A549 (cell line): ENCODE measurements around the gene SPATA13. TPM values are rescaled to one million over a fixed set of nuclear protein-coding genes. Genes with fewer than 3 reads are reported as not detected.

Experiments
- ATAC-seq, 2 experiments: fragments of 200-7000 bp in 1 of 2; fragments of >200 bp in 1 of 2; cut with Nextera tagmentation in 1 of 2; cut with Tn5 transposase in 1 of 2; 3 replicates each; pipeline versions ENCODE4 v1.8.0 to v1.9.1; 2018 to 2020; ENCODE audit warnings: mild to moderate bottlenecking in 1 of 2, moderate library complexity in 1 of 2
- CTCF ChIA-PET: fragments of 300-600 bp; sonication (Branson Sonifier 250); formaldehyde crosslinking; extraction: SDS; loops from one replicate; lab custom pipeline; 2021; ENCODE audit warnings: antibody characterized with exemption, inconsistent platforms; lab: Yijun Ruan, JAX
- POLR2A ChIA-PET: fragments of 350-600 bp; formaldehyde crosslinking; extraction: SDS; loops from one replicate; lab custom pipeline; 2021; ENCODE audit warnings: antibody characterized with exemption, inconsistent platforms; lab: Yijun Ruan, JAX
- DNase-seq, 2 experiments: peaks; one replicate each; pipeline versions ENCODE4 v3.0.0 to v3.0.0-alpha.2; 2011 to 2016; ENCODE audit warnings: low read depth in 1 of 2, low spot score in 1 of 2
- FAIRE-seq: peaks from 2 replicates; lab custom pipeline; 2011; peaks lifted over from hg19 to GRCh38; lab: Jason Lieb, UNC
- H3K27ac ChIP-seq, 2 experiments: fragments of >200 bp; sonication (Bioruptor Twin); formaldehyde crosslinking; 3 replicates each; pipeline ENCODE4 v1.5.1; 2016 to 2017
- H3K4me1 ChIP-seq: fragments of >200 bp; sonication (Bioruptor Twin); formaldehyde crosslinking; 3 replicates; pipeline ENCODE4 v1.6.1; 2016
- H3K4me2 ChIP-seq: fragments of >200 bp; sonication (Bioruptor Twin); formaldehyde crosslinking; 3 replicates; pipeline ENCODE4 v1.6.1; 2016
- H3K4me3 ChIP-seq: fragments of >200 bp; sonication (Bioruptor Twin); formaldehyde crosslinking; 3 replicates; pipeline ENCODE4 v1.5.1; 2016
- H3K9me3 ChIP-seq: fragments of >200 bp; sonication (Bioruptor Twin); formaldehyde crosslinking; 3 replicates; pipeline ENCODE4 v1.6.1; 2016
- CBX2 ChIP-seq: fragments of 200-600 bp; sonication (generic); IDR thresholded peaks from 2 replicates; pipeline ENCODE4 v1.6.1; 2016; ENCODE audit warnings: low read depth, mild to moderate bottlenecking, borderline replicate concordance
- CBX8 ChIP-seq: fragments of 200-600 bp; sonication (generic); IDR thresholded peaks from 2 replicates; pipeline ENCODE4 v1.6.1; 2016
- CEBPB ChIP-seq, 2 experiments: fragments of >200 bp in 1 of 2; sonication (Bioruptor Twin) in 1 of 2; formaldehyde crosslinking in 1 of 2; IDR thresholded peaks; 2 replicates each; pipeline ENCODE4 v1.6.1; 2012 to 2016
- CHD4 ChIP-seq: fragments of 200-600 bp; sonication (generic); IDR thresholded peaks from 2 replicates; pipeline ENCODE4 v1.6.1; 2016; ENCODE audit warnings: antibody characterized with exemption, mild to moderate bottlenecking, borderline replicate concordance
- EP300 ChIP-seq, 2 experiments: fragments of >200 bp; sonication (Bioruptor Twin); formaldehyde crosslinking; IDR thresholded peaks; 2 replicates in 1 of 2; 3 replicates in 1 of 2; pipeline ENCODE4 v1.6.1; 2016 to 2017
- ESRRA ChIP-seq: fragments of 150-350 bp; IDR thresholded peaks from 2 replicates; pipeline ENCODE4 v1.6.1; 2014; ENCODE audit warnings: mild to moderate bottlenecking, low read length, borderline replicate concordance
- HDAC2 ChIP-seq: fragments of 200-600 bp; sonication (generic); IDR thresholded peaks from 2 replicates; pipeline ENCODE4 v1.6.1; 2016
- HEYL ChIP-seq: fragments of 250-450 bp; sonication (Bioruptor Pico); IDR thresholded peaks from 2 replicates; pipeline ENCODE4 v1.8.0; 2021; ENCODE audit warnings: mild to moderate bottlenecking, moderate library complexity
- HOXB13 ChIP-seq: fragments of 250-450 bp; sonication (Bioruptor Pico); IDR thresholded peaks from 2 replicates; pipeline ENCODE4 v1.5.0; 2020; ENCODE audit warnings: low read depth, mild to moderate bottlenecking, moderate library complexity
- JUNB ChIP-seq: fragments of >200 bp; sonication (Bioruptor Twin); formaldehyde crosslinking; IDR thresholded peaks from 2 replicates; pipeline ENCODE4 v1.6.1; 2016
- KDM5A ChIP-seq: fragments of 200-600 bp; sonication (generic); IDR thresholded peaks from 2 replicates; pipeline ENCODE4 v1.6.1; 2016; ENCODE audit warnings: antibody characterized with exemption, mild to moderate bottlenecking
- MAFK ChIP-seq: fragments of 450-650 bp; IDR thresholded peaks from 2 replicates; pipeline ENCODE4 v1.6.1; 2014; ENCODE audit not compliant: partially characterized antibody
- POLR2AphosphoS2 ChIP-seq: conservative IDR thresholded peaks from 2 replicates; pipeline ENCODE4 v1.6.1; 2012; ENCODE audit warnings: low read length, improper control_type of control experiment, inconsistent platforms
- RAD21 ChIP-seq, 2 experiments: fragments of >200 bp in 1 of 2; sonication (Bioruptor Twin) in 1 of 2; formaldehyde crosslinking in 1 of 2; IDR thresholded peaks in 1 of 2; conservative IDR thresholded peaks in 1 of 2; 2 replicates in 1 of 2; 3 replicates in 1 of 2; pipeline ENCODE4 v1.6.1; 2012 to 2018; ENCODE audit warnings: inconsistent platforms in 1 of 2
- RARB ChIP-seq: fragments of 250-450 bp; sonication (Bioruptor Pico); IDR thresholded peaks from 2 replicates; pipeline ENCODE4 v1.8.0; 2021; ENCODE audit warnings: mild to moderate bottlenecking, moderate library complexity
- RCOR1 ChIP-seq: fragments of 150-350 bp; IDR thresholded peaks from 2 replicates; pipeline ENCODE4 v1.6.1; 2014; ENCODE audit warnings: antibody characterized with exemption, low read length, low read depth
- RFX5 ChIP-seq: fragments of 450-650 bp; IDR thresholded peaks from 2 replicates; pipeline ENCODE4 v1.7.1; 2014; ENCODE audit warnings: antibody characterized with exemption, mild to moderate bottlenecking, moderate library complexity
- SMC3 ChIP-seq: fragments of >200 bp; sonication (Bioruptor Twin); formaldehyde crosslinking; IDR thresholded peaks from 3 replicates; pipeline ENCODE4 v1.6.1; 2018; ENCODE audit warnings: inconsistent platforms
- SREBF2 ChIP-seq: fragments of 450-650 bp; IDR thresholded peaks from 2 replicates; pipeline ENCODE4 v1.6.1; 2014; ENCODE audit warnings: mild to moderate bottlenecking, moderate library complexity
- TFCP2L1 ChIP-seq: fragments of 250-450 bp; sonication (Bioruptor Pico); IDR thresholded peaks from 2 replicates; pipeline ENCODE4 v1.5.0; 2021; ENCODE audit warnings: mild to moderate bottlenecking
- ZC3H11A ChIP-seq: fragments of 450-650 bp; IDR thresholded peaks from 2 replicates; pipeline ENCODE4 v1.6.1; 2014; ENCODE audit warnings: antibody characterized with exemption, mild to moderate bottlenecking
- ZFP36 ChIP-seq: fragments of 450-650 bp; IDR thresholded peaks from 2 replicates; pipeline ENCODE4 v1.6.1; 2014; ENCODE audit warnings: borderline replicate concordance; ENCODE audit not compliant: partially characterized antibody
- ZNF302 ChIP-seq: fragments of 250-450 bp; sonication (Bioruptor Pico); IDR thresholded peaks from 2 replicates; pipeline ENCODE4 v1.9.0; 2021; ENCODE audit warnings: inconsistent platforms, mild to moderate bottlenecking, moderate library complexity
- WGBS: methylation state at CpG from one replicate; pipeline ENCODE4 v1.1.6; 2017; ENCODE audit errors: missing lambda C conversion rate; 5-methylcytosine and 5-hydroxymethylcytosine counted together
- polyA plus RNA-seq, 4 experiments: library from polyadenylated mRNA; depleted of rRNA in 3 of 4; stranded (reverse); fragments of >200 nt; fragmentation: RNase III in 1 of 4; extraction: RNeasy Plus Mini Kit Qiagen cat#74134 plus additional on column Dnase treatment in 1 of 4; gene quantifications; 2 replicates in 3 of 4; 3 replicates in 1 of 4; pipeline ENCODE4 v1.2.3, GENCODE V29; 2011 to 2017
- TF ChIP-seq, protein P1 (sequence below): IDR thresholded peaks from 2 replicates; pipeline ENCODE4 v1.6.1; 2012
- TF ChIP-seq, protein P2 (sequence below): fragments of >200 bp; sonication (Bioruptor Twin); formaldehyde crosslinking; IDR thresholded peaks from 3 replicates; pipeline ENCODE4 v1.6.1; 2016
- TF ChIP-seq, protein P3 (sequence below): fragments of 200-600 bp; sonication (generic); IDR thresholded peaks from 2 replicates; pipeline ENCODE4 v1.6.1; 2016; ENCODE audit warnings: antibody characterized with exemption, mild to moderate bottlenecking, moderate library complexity

The SPATA13 gene
- polyA plus RNA-seq, 2 of the 4 experiments (the other 2 are of a cell fraction) = 3.1 to 6.3 TPM

DNA sequence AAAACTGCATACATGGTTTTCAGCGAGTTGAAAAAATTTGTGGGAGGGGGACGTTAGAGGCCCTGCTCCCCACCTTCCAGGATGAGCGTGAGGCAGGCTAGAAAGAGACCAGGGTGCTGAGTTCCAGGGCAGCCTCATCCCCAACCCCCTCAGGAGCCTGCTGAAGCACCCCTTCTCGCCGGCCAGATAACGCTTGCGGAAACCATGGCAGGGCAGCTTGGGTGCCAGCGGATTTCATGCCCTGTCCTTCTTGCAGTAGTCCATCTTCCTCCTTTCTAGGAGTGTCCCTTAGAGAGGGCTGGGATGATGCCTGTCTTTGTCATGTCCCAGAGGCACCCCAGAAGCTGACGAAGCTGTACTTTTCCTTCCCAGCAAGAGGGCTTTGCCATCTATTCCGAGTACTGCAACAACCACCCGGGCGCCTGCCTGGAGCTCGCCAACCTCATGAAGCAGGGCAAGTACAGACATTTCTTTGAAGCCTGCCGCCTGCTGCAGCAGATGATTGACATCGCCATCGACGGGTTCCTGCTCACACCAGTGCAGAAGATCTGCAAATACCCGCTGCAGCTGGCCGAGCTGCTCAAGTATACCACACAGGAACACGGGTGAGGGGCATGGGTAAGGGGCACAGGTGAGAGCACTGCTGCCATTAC lies 129.9 kb downstream of the SPATA13 start (continued):
- TF ChIP-seq HOXB13 (CRISPR knock-in tag) = no peak
- TF ChIP-seq CBX2 = no peak
- TF ChIP-seq CBX8 = no peak
- TF ChIP-seq RARB (CRISPR knock-in tag) = no peak
- TF ChIP-seq, all 56 proteins: peak for 0

DNA sequence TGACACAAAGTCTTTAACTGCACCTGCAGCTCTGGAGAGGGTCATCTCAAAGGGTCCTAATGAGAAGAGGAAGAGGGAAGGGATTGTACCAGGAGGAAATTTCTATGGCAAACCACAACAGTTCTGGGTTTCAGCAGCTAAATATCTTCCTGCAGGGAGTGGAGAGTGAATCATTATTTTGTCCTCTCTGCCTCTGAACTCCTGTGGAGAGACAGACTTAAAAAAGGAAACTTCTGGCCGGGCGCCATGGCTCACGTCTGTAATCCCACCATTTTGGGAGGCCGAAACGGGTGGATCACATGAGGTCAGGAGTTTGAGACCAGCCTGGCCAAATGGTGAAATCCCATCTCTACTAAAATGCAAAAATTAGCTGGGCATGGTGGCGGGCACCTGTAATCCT lies 132.0 kb downstream of the SPATA13 start:
- POLR2A ChIA-PET = no interaction called here
- WGBS = 90% methylated on average over 6 of the region's 6 CpGs
- Histone ChIP-seq H3K4me2 (no peak overlapping the region), H3K4me3 (no peak overlapping the region), H3K27ac (no peak overlapping the region), H3K4me1 (no peaks in the 10 kb centered on the region)
- DNase-seq (no peak), FAIRE-seq (no peak), ATAC-seq (no peak)
- CTCF ChIA-PET = no interaction called here
- TF ChIP-seq, protein P1, sequence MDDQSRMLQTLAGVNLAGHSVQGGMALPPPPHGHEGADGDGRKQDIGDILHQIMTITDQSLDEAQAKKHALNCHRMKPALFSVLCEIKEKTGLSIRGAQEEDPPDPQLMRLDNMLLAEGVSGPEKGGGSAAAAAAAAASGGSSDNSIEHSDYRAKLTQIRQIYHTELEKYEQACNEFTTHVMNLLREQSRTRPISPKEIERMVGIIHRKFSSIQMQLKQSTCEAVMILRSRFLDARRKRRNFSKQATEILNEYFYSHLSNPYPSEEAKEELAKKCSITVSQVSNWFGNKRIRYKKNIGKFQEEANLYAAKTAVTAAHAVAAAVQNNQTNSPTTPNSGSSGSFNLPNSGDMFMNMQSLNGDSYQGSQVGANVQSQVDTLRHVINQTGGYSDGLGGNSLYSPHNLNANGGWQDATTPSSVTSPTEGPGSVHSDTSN = no peak
- TF ChIP-seq HEYL (CRISPR knock-in tag) = no peak
- TF ChIP-seq ESRRA = no peak
- TF ChIP-seq POLR2AphosphoS2 = no peak
- TF ChIP-seq, protein P2, sequence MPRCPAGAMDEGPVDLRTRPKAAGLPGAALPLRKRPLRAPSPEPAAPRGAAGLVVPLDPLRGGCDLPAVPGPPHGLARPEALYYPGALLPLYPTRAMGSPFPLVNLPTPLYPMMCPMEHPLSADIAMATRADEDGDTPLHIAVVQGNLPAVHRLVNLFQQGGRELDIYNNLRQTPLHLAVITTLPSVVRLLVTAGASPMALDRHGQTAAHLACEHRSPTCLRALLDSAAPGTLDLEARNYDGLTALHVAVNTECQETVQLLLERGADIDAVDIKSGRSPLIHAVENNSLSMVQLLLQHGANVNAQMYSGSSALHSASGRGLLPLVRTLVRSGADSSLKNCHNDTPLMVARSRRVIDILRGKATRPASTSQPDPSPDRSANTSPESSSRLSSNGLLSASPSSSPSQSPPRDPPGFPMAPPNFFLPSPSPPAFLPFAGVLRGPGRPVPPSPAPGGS = no peak
- TF ChIP-seq, all 56 proteins: peak for 0
- H3K9me3 ChIP-seq = no peaks in the 10 kb centered on the region

DNA sequence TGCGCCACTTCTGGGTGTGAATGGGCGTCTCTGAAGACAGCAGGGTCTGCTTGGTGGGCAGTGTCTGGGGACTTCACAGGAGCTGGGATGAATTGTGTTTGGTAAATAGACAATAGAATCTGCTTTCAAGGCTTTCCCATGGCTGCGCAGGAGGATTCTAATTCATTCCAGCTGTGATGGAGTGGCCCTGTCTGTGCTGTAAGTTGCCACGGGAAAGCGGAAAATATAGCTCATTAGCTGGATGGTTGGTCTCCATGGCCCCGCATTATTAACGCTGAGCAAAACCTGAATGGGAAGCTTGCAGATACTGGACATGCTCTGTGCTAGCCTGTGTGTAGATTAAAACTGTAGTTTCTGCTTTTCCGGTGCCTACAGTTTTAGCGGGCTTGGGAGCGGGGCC lies 133.2 kb downstream of the SPATA13 start:
- no peaks in the 10 kb centered on the region for H3K9me3 ChIP-seq
- H3K4me1 ChIP-seq = no peaks in the 10 kb centered on the region
- 97% methylated on average over 10 of the region's 10 CpGs for WGBS
- no peak for DNase-seq
- ATAC-seq = no peak
- ChIA-PET POLR2A (no interaction called here), CTCF (no interaction called here)
- H3K27ac ChIP-seq = no peak overlapping the region
- no peak overlapping the region for H3K4me2 ChIP-seq
- no peak overlapping the region for H3K4me3 ChIP-seq
- TF ChIP-seq RAD21 (conservative IDR thresholded peaks at IDR 0.05 in 1 of 2, IDR thresholded peaks at IDR 0.05 in 1 of 2) (no peak), CBX8 (no peak), KDM5A (no peak), TFCP2L1 (no peak), CEBPB (IDR thresholded peaks at IDR 0.05) (no peak), ZFP36 (no peak), CHD4 (no peak), ZC3H11A (no peak), HOXB13 (CRISPR knock-in tag) (no peak), SREBF2 (no peak), CBX2 (no peak), POLR2AphosphoS2 (no peak), EP300 (IDR thresholded peaks at IDR 0.05) (no peak), ZNF302 (CRISPR knock-in tag) (no peak), RFX5 (no peak), RARB (CRISPR knock-in tag) (no peak)
- no peak for FAIRE-seq

DNA sequence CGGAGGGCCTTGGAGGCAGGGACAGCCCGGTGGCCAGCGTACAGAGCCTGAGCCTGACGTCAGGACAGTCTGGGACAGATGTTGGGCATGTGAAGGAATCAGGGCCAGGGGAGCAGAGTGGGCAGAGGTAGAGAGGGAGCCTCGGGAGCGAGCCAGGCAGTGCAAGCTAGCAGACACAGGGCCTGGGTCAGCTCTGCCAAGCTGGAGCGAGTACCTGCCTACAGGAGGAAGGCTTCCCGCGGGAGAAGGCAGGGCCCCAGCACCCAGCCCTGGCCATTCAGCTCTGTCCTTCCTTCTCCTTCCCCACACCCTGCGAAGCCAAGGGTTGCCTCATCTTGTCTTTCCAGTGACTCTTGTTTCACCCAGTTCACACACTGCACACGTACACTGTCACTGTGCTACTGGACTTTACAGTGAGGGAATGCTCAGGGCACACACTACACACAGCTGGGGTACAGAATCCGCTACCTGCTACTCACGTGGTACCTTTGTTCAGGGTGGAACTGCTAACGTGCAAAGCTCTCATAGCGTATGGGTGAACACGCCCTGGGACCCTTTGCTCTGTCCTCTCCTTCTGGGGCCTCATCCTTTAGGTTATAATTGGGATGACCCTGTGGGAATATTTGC lies 139.1 kb downstream of the SPATA13 start:
- 90% methylated on average over 14 of the region's 16 CpGs for WGBS
- H3K9me3 ChIP-seq = no peaks in the 10 kb centered on the region
- ChIA-PET CTCF (no interaction called here), POLR2A (no interaction called here)
- no peaks in the 10 kb centered on the region for H3K4me1 ChIP-seq
- H3K27ac ChIP-seq = no peak overlapping the region
- H3K4me2 ChIP-seq = no peak overlapping the region
- DNase-seq (no peak), FAIRE-seq (no peak), ATAC-seq (no peak)
- no peak overlapping the region for H3K4me3 ChIP-seq
- TF ChIP-seq, protein P3, sequence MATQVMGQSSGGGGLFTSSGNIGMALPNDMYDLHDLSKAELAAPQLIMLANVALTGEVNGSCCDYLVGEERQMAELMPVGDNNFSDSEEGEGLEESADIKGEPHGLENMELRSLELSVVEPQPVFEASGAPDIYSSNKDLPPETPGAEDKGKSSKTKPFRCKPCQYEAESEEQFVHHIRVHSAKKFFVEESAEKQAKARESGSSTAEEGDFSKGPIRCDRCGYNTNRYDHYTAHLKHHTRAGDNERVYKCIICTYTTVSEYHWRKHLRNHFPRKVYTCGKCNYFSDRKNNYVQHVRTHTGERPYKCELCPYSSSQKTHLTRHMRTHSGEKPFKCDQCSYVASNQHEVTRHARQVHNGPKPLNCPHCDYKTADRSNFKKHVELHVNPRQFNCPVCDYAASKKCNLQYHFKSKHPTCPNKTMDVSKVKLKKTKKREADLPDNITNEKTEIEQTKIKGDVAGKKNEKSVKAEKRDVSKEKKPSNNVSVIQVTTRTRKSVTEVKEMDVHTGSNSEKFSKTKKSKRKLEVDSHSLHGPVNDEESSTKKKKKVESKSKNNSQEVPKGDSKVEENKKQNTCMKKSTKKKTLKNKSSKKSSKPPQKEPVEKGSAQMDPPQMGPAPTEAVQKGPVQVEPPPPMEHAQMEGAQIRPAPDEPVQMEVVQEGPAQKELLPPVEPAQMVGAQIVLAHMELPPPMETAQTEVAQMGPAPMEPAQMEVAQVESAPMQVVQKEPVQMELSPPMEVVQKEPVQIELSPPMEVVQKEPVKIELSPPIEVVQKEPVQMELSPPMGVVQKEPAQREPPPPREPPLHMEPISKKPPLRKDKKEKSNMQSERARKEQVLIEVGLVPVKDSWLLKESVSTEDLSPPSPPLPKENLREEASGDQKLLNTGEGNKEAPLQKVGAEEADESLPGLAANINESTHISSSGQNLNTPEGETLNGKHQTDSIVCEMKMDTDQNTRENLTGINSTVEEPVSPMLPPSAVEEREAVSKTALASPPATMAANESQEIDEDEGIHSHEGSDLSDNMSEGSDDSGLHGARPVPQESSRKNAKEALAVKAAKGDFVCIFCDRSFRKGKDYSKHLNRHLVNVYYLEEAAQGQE = no peak
- no peak for TF ChIP-seq ESRRA
- no peak for TF ChIP-seq CBX2
- no peak for TF ChIP-seq HDAC2
- no peak for TF ChIP-seq MAFK
- TF ChIP-seq RFX5 = no peak
- TF ChIP-seq CHD4 = no peak
- no peak for TF ChIP-seq JUNB
- no peak for TF ChIP-seq KDM5A
- no peak for TF ChIP-seq SREBF2
- TF ChIP-seq SMC3 = no peak
- TF ChIP-seq CBX8 = no peak
- TF ChIP-seq RCOR1 = no peak
